Keratinocyte (primary cell): ENCODE data around the gene ZNF282. TPM values are rescaled to one million over a fixed set of nuclear protein-coding genes. Genes with fewer than 3 reads are reported as not detected.

Experiments used
- DNase-seq: peaks from one replicate; pipeline ENCODE4 v3.0.0-alpha.2; 2011; ENCODE audit warnings: low read depth, missing footprints, low spot score
- FAIRE-seq: peaks from 2 replicates; lab custom pipeline; 2011; peaks lifted over from hg19 to GRCh38; lab: Jason Lieb, UNC
- H2AFZ ChIP-seq: 2 replicates; pipeline ENCODE4 v1.6.0; 2012; ENCODE audit warnings: low read length, control low read depth, inconsistent platforms; ENCODE audit not compliant: control insufficient read depth
- H3K27ac ChIP-seq: 2 replicates; pipeline ENCODE4 v1.5.1; 2011; ENCODE audit warnings: low read length; ENCODE audit not compliant: control insufficient read depth, insufficient read depth
- H3K27me3 ChIP-seq: 3 replicates; pipeline ENCODE4 v1.6.0; 2011; ENCODE audit warnings: low read length; ENCODE audit not compliant: control insufficient read depth, insufficient read depth; ENCODE audit errors: extremely low read depth
- H3K36me3 ChIP-seq, 2 experiments: 2 replicates in 1 of 2; 3 replicates in 1 of 2; pipeline ENCODE4 v1.5.1; 2011; ENCODE audit warnings: low read length in 2 of 2, mild to moderate bottlenecking in 1 of 2; ENCODE audit not compliant: control insufficient read depth in 2 of 2, insufficient read depth in 2 of 2; ENCODE audit errors: extremely low read depth in 1 of 2
- H3K4me1 ChIP-seq: 3 replicates; pipeline ENCODE4 v1.5.1; 2011; ENCODE audit warnings: low read length; ENCODE audit not compliant: control insufficient read depth, insufficient read depth; ENCODE audit errors: extremely low read depth
- H3K4me2 ChIP-seq: 3 replicates; pipeline ENCODE4 v1.6.0; 2011; ENCODE audit warnings: low read depth, low read length; ENCODE audit not compliant: control insufficient read depth, insufficient read depth; ENCODE audit errors: extremely low read depth
- H3K4me3 ChIP-seq, 3 experiments: fragments of 200-600 bp in 1 of 3; sonication (generic) in 1 of 3; 2 replicates in 2 of 3; 3 replicates in 1 of 3; pipeline ENCODE4 v1.5.1; 2011 to 2016; ENCODE audit warnings: low read length in 3 of 3, mild to moderate bottlenecking in 3 of 3, control low read depth in 2 of 3, inconsistent platforms in 1 of 3, low read depth in 1 of 3, mixed read lengths in 1 of 3, mixed run types in 1 of 3, moderate library complexity in 1 of 3; ENCODE audit not compliant: control insufficient read depth in 2 of 3, insufficient read depth in 2 of 3; ENCODE audit errors: extremely low read depth in 1 of 3
- H3K79me2 ChIP-seq: 2 replicates; pipeline ENCODE4 v1.6.0; 2012; ENCODE audit warnings: low read length; ENCODE audit not compliant: control insufficient read depth, insufficient read depth
- H3K9ac ChIP-seq: 3 replicates; pipeline ENCODE4 v1.6.0; 2011; ENCODE audit warnings: low read length; ENCODE audit not compliant: control insufficient read depth, insufficient read depth; ENCODE audit errors: extremely low read depth
- H3K9me1 ChIP-seq: 3 replicates; pipeline ENCODE4 v1.6.0; 2011; ENCODE audit warnings: low read length; ENCODE audit not compliant: control insufficient read depth, insufficient read depth; ENCODE audit errors: extremely low read depth
- H3K9me3 ChIP-seq: 2 replicates; pipeline ENCODE4 v1.5.1; 2012; ENCODE audit warnings: low read depth, low read length; ENCODE audit not compliant: control insufficient read depth
- H4K20me1 ChIP-seq: 3 replicates; pipeline ENCODE4 v1.6.0; 2011; ENCODE audit warnings: low read length; ENCODE audit not compliant: control insufficient read depth, insufficient read depth; ENCODE audit errors: extremely low read depth
- EZH2 ChIP-seq: IDR thresholded peaks from one replicate; pipeline ENCODE4 v1.6.1; 2012; ENCODE audit warnings: inconsistent platforms, mild to moderate bottlenecking, low read length, moderate library complexity
- dilution Hi-C: fragments of 300-500 bp; cut with MboI; formaldehyde crosslinking; loops from one replicate; pipeline ENCODE4 v1.7.0; 2020; ENCODE audit warnings: low sequenced_read_pairs; ENCODE audit not compliant: extremely low pct_ligation_motif_present
- polyA plus RNA-seq, 5 experiments: library from polyadenylated mRNA; depleted of rRNA in 3 of 5; stranded (reverse) in 3 of 5; stranded (forward) in 1 of 5; unstranded in 1 of 5; fragments of >200 nt; gene quantifications; 1 replicate in 1 of 5; 2 replicates in 3 of 5; 3 replicates in 1 of 5; pipeline versions ENCODE4 v1.2.1 to v1.2.3, GENCODE V29; 2011 to 2012; ENCODE audit warnings: missing spikeins in 2 of 5, low read depth in 1 of 5, low replicate concordance in 1 of 5
- TF ChIP-seq, protein P1 (sequence below), 3 experiments: IDR thresholded peaks in 1 of 3; conservative IDR thresholded peaks in 1 of 3; optimal IDR thresholded peaks in 1 of 3; 2 replicates in 2 of 3; 3 replicates in 1 of 3; pipeline versions ENCODE3 to v1.5.1; 2011; ENCODE audit warnings: low read length in 3 of 3, mild to moderate bottlenecking in 3 of 3, moderate library complexity in 2 of 3, control low read depth in 1 of 3, inconsistent platforms in 1 of 3; ENCODE audit not compliant: insufficient read depth in 2 of 3; ENCODE audit errors: extremely low read depth in 1 of 3

The ZNF282 gene
- polyA plus RNA-seq, 1 donor (not counting 4 experiments of a cell fraction or from before 2014, with no cell fraction given): 13.1 TPM

DNA sequence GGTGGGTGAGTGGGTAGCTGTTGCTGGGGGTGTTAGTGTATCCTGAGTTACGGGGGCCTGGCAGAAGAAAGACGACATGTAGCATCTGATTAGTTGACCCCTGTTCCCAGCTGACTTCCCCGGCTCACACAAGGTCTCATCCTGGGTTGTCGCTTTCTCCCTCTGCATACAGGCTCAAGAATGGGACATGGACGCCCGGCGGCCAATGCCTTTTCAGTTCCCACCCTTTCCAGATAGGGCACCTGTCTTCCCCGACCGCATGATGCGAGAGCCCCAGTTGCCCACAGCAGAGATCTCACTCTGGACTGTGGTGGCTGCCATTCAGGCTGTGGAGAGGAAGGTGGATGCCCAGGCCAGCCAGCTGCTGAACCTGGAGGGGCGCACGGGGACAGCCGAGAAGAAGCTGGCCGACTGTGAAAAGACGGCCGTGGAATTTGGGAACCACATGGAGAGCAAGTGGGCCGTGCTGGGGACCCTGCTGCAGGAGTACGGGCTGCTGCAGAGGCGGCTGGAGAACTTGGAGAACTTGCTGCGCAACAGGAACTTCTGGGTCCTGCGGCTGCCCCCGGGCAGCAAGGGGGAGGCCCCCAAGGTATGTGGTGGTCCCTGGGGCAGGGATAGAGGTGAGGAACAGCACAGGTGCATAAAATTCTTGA lies 2.9 kb downstream of the ZNF282 start:
- peaks cover 33 to 41% of the 10 kb centered on the region in 2 experiments for H3K36me3 ChIP-seq
- dilution Hi-C loops: no loop called here

DNA sequence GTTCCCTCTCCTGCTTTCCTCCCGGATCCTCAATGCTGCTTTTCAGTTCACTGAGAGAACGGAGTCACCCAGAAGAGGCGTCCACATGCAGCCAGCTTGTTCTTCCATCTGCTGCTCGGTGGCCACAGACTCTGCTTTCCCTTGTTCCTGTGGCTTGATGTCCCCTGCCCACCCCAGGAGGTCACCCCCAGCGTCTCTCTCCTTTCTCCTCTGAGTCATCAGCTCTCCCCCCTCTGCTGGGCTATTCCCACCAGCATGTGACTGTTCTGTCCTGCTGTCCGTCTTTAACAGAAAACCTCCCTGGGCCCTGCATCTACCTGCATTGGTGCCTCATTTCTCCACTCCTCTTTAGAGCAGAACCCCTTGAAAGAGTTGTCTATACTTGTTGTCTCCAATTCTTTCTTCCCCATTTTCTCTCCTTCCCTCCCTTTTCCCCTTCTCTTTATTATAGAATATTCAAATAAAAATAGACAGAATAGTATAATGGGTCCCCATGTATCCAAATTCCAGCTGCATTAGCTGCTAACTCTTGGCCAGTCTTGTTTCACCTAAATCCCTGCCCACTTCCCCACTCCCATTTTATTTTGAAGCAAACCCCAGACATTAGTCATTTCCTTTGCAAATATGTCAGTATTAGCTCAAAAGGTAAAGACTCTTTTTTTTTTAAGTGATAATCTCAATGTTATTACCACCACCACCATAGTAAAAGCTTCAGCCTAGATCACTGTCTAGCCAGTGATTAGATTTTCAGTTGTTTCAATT lies 4.1 kb downstream of the ZNF282 start:
- peaks cover 37 to 52% of the 10 kb centered on the region in 2 experiments for H3K36me3 ChIP-seq
- DNase-seq (no peak), FAIRE-seq (no peak)
- no peak for TF ChIP-seq EZH2
- TF ChIP-seq, protein P1, sequence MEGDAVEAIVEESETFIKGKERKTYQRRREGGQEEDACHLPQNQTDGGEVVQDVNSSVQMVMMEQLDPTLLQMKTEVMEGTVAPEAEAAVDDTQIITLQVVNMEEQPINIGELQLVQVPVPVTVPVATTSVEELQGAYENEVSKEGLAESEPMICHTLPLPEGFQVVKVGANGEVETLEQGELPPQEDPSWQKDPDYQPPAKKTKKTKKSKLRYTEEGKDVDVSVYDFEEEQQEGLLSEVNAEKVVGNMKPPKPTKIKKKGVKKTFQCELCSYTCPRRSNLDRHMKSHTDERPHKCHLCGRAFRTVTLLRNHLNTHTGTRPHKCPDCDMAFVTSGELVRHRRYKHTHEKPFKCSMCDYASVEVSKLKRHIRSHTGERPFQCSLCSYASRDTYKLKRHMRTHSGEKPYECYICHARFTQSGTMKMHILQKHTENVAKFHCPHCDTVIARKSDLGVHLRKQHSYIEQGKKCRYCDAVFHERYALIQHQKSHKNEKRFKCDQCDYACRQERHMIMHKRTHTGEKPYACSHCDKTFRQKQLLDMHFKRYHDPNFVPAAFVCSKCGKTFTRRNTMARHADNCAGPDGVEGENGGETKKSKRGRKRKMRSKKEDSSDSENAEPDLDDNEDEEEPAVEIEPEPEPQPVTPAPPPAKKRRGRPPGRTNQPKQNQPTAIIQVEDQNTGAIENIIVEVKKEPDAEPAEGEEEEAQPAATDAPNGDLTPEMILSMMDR (optimal IDR thresholded peaks at IDR 0.05 in 1 of 3, IDR thresholded peaks at IDR 0.05 in 1 of 3, conservative IDR thresholded peaks at IDR 0.05 in 1 of 3; ENCODE audit: extremely low read depth in 1 of 3, insufficient read depth in 2 of 3, low read length in 3 of 3): no peak
- no peaks in the 10 kb centered on the region for H3K9me3 ChIP-seq
- peaks cover 3% of the 10 kb centered on the region for H4K20me1 ChIP-seq
- peak overlapping the region; percentile 34 for H3K4me2 ChIP-seq
- no peak overlapping the region for H3K4me3 ChIP-seq
- no peak overlapping the region for H3K9ac ChIP-seq
- peaks cover 39% of the 10 kb centered on the region for H3K4me1 ChIP-seq
- no peaks in the 10 kb centered on the region for H3K27me3 ChIP-seq
- peaks cover 73% of the 10 kb centered on the region for H3K79me2 ChIP-seq
- no peaks in the 10 kb centered on the region for H3K9me1 ChIP-seq
- H2AFZ ChIP-seq: no peak overlapping the region
- dilution Hi-C loops: no loop called here
- H3K27ac ChIP-seq: no peak overlapping the region

More for the DNA sequence above, 2.9 kb downstream of the ZNF282 start:
- H3K4me2 ChIP-seq: peak overlapping the region; percentile 81
- H3K27ac ChIP-seq: peak overlapping the region; percentile 62
- peaks cover 62% of the 10 kb centered on the region for H3K79me2 ChIP-seq
- TF ChIP-seq, protein P1 (optimal IDR thresholded peaks at IDR 0.05 in 1 of 3, IDR thresholded peaks at IDR 0.05 in 1 of 3, conservative IDR thresholded peaks at IDR 0.05 in 1 of 3; ENCODE audit: extremely low read depth in 1 of 3, insufficient read depth in 2 of 3, low read length in 3 of 3): no peak
- no peak for TF ChIP-seq EZH2
- no peaks in the 10 kb centered on the region for H3K9me1 ChIP-seq
- H3K9me3 ChIP-seq: no peaks in the 10 kb centered on the region
- no peaks in the 10 kb centered on the region for H3K27me3 ChIP-seq
- DNase-seq: no peak
- H3K9ac ChIP-seq: peak overlapping the region; percentile 24
- H2AFZ ChIP-seq: no peak overlapping the region
- H3K4me3 ChIP-seq: peak overlapping the region in 1 of 3 experiments; percentile 17
- H4K20me1 ChIP-seq: no peaks in the 10 kb centered on the region
- H3K4me1 ChIP-seq: peaks cover 39% of the 10 kb centered on the region
- no peak for FAIRE-seq
